ENCODE results near the gene MED29.

Gene MED29

DNA sequence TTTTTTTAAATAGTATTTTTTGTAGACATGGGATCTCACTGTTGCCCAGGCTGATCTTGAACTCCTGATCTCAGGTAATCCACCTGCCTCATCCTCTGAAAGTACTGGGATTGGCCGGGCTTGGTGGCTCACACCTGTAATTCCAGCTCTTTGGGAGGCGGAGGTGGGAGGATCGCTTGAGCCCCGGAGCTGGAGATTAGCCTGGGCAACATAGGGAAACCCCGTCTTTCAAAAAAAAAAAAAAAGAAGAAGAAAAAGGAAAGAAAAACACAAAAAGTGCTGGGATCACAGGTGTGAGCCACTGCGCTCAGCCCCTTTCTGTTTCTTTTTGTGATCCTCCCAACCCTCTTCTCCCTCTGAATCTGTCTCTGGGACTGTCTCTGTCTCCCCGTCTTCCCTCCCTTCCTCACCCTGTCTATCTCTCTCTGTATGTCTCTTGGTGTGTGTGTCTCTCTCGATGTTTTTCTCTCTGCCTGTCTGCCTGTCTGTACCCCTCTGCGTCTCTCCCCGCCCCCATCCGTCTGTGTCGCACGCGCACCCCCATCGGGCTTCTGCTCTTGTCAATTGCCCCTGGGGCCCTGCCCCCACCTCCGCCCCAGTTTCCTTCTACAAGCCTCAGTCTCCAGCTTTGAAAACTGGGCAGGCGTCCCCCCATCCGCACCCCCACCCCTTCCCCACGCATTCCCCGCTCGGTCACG is 14.9 kb downstream of the MED29 start:
- no peaks in the 10 kb centered on the region for H4K20me1 ChIP-seq (ENCODE audit: insufficient read depth)
- no peaks in the 10 kb centered on the region for H3K27me3 ChIP-seq (ENCODE audit: insufficient read depth, low read depth)
- peak overlapping the region; percentile 98 for H3K4me2 ChIP-seq
- peak overlapping the region; percentile 28; the same call in 1 of the 2 replicates for H3K9ac ChIP-seq
- no peak for TF ChIP-seq CTCF (conservative IDR thresholded peaks at IDR 0.05; ENCODE audit: low read depth, low read length)
- H3K4me1 ChIP-seq (ENCODE audit: low read depth, poor library complexity, severe bottlenecking): peaks cover 67% of the 10 kb centered on the region
- no peaks in the 10 kb centered on the region for H3K36me3 ChIP-seq (ENCODE audit: insufficient read depth)
- peaks cover 24% of the 10 kb centered on the region for H3K79me2 ChIP-seq (ENCODE audit: insufficient read depth, low read depth)
- H3K4me3 ChIP-seq (IDR thresholded peaks at IDR 0.05; ENCODE audit: insufficient read depth, low read depth, low read length): no peak overlapping the region
- peak overlapping the region; percentile 6; the same call in 1 of the 2 replicates for H3K27ac ChIP-seq
- peak overlapping the region; percentile 23; the same call in 1 of the 2 replicates for H2AFZ ChIP-seq (ENCODE audit: low read depth)

DNA sequence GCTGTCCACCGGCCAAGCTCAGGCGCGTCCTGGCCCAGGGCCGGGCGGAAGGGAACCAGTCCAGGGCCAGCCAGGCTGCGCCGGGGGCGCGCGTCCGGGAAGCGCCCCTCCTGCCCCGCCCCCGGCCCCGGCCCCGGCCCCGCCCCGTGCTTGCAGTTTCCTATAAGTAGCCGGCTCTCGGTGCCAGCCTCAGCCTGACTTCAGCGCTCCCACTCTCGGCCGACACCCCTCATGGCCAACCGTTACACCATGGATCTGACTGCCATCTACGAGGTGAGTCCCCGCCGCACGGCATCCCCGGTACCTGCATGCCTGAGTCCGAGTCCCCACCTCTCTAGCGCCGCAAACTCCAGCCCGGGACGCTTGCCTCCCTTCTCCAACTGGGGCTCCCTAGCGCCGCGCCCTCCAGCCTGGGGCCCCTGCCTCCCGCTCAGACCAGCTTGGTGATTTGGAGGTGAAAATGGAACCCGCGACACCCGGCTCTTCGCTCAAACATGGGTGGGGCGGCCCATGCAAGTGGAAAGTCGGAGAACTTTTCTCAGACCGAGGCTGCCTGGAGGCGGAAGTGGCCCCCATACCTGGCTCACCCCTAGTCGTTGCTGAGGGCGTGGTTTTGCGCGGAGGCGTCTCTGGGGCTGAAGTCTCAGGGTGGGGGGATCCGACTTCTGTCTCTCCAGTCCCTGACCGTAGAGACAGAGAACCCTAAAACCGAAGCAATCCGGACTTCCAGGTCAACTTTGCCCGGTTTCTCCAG is 15.7 kb downstream of the MED29 start, which contains the start of gene ZFP36:
ZFP36 (plus strand) TSS at position 192 of the 754 bp plus-strand sequence; CDS start at position 250, 58 bp downstream.
- H3K79me2 ChIP-seq (ENCODE audit: insufficient read depth, low read depth): peaks cover 24% of the 10 kb centered on the region
- peak within 1 kb of the TSS; percentile 23; the same call in 1 of the 2 replicates for H2AFZ ChIP-seq (ENCODE audit: low read depth)
- peaks cover 67% of the 10 kb centered on the region for H3K4me1 ChIP-seq (ENCODE audit: low read depth, poor library complexity, severe bottlenecking)
- no peak within 1 kb of the TSS for H3K4me3 ChIP-seq (IDR thresholded peaks at IDR 0.05; ENCODE audit: insufficient read depth, low read depth, low read length)
- H3K9ac ChIP-seq: peak within 1 kb of the TSS; percentile 53
- peak within 1 kb of the TSS; percentile 98 for H3K4me2 ChIP-seq
- no peaks in the 10 kb centered on the region for H4K20me1 ChIP-seq (ENCODE audit: insufficient read depth)
- no peak for TF ChIP-seq CTCF (conservative IDR thresholded peaks at IDR 0.05; ENCODE audit: low read depth, low read length)
- peak within 1 kb of the TSS; percentile 61 for H3K27ac ChIP-seq
- H3K36me3 ChIP-seq (ENCODE audit: insufficient read depth): no peaks in the 10 kb centered on the region
- H3K27me3 ChIP-seq (ENCODE audit: insufficient read depth, low read depth): no peaks in the 10 kb centered on the region

- H3K27ac ChIP-seq: peak overlapping the region; percentile 61
- H3K4me1 ChIP-seq (ENCODE audit: low read depth, poor library complexity, severe bottlenecking): peaks cover 62% of the 10 kb centered on the region
These were observed 16.2 kb downstream of the MED29 start for GRCh38 chr19:39407410-39407659.

More at GRCh38 chr19:39407410-39407659, 16.2 kb downstream of the MED29 start:
- no peak overlapping the region for H3K4me3 ChIP-seq (IDR thresholded peaks at IDR 0.05; ENCODE audit: insufficient read depth, low read depth, low read length)
- H3K79me2 ChIP-seq (ENCODE audit: insufficient read depth, low read depth): peaks cover 24% of the 10 kb centered on the region
- peak overlapping the region; percentile 53 for H3K9ac ChIP-seq
- no peaks in the 10 kb centered on the region for H3K36me3 ChIP-seq (ENCODE audit: insufficient read depth)
- H2AFZ ChIP-seq (ENCODE audit: low read depth): peak overlapping the region; percentile 7; the same call in 1 of the 2 replicates
- H3K4me2 ChIP-seq: peak overlapping the region; percentile 71; the same call in 1 of the 2 replicates
- no peaks in the 10 kb centered on the region for H3K27me3 ChIP-seq (ENCODE audit: insufficient read depth, low read depth)
- no peaks in the 10 kb centered on the region for H4K20me1 ChIP-seq (ENCODE audit: insufficient read depth)
- TF ChIP-seq CTCF (conservative IDR thresholded peaks at IDR 0.05; ENCODE audit: low read depth, low read length): no peak
